Measurements from ENCODE around the gene FAM107B.
"Not testable (repeated sequence)": the region's sequence is repeated elsewhere in the genome, so short reads cannot be mapped to it uniquely, and the experiment has no call there.

The FAM107B gene

DNA sequence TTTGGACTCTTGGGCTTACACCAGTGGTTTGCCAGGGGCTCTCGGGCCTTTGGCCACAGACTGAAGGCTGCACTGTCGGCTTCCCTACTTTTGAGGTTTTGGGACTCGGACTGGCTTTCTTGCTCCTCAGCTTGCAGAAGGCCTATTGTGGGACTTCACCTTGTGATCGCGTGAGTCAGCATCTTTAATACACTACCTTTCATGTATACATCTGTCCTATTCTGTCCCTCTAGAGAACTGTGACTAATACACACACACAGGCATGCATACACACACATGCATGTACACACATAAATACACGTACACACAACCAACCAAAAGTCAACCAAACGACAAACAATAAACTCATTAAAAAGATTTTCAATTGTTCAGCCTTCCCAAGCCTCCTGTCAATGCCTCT lies 86.5 kb downstream of the FAM107B start:
- not testable (repeated sequence) for DNase-seq; H4K5ac ChIP-seq (ENCODE audit: low read length); H3K23ac ChIP-seq (ENCODE audit: low read length); H3K9ac ChIP-seq (ENCODE audit: low read length); H3K4me3 ChIP-seq (ENCODE audit: low read length); H3K27me3 ChIP-seq (ENCODE audit: insufficient read depth, low read length, poor library complexity); H3K79me2 ChIP-seq (ENCODE audit: control insufficient read depth, insufficient read depth, low read length); H3K56ac ChIP-seq (ENCODE audit: low read length); H3K4me2 ChIP-seq (ENCODE audit: low read length); H3K18ac ChIP-seq (ENCODE audit: low read length); H2BK15ac ChIP-seq (replicated peaks; ENCODE audit: low read depth); H3K36me3 ChIP-seq (ENCODE audit: control insufficient read depth, insufficient read depth, low read length); H4K8ac ChIP-seq (ENCODE audit: low read depth, low read length); H2BK5ac ChIP-seq (ENCODE audit: low read length); H2BK120ac ChIP-seq (ENCODE audit: low read depth, low read length); H3K27ac ChIP-seq (ENCODE audit: low read depth, low read length); H3K4ac ChIP-seq (ENCODE audit: low read depth, low read length); H3K4me1 ChIP-seq (ENCODE audit: control insufficient read depth, low read depth, low read length); H3K79me1 ChIP-seq (ENCODE audit: low read length); H2AK5ac ChIP-seq (ENCODE audit: low read length)
- WGBS (ENCODE audit: extremely low coverage, insufficient coverage, low lambda C conversion rate), result 100% methylated on average over 1 of the region's 7 CpGs

DNA sequence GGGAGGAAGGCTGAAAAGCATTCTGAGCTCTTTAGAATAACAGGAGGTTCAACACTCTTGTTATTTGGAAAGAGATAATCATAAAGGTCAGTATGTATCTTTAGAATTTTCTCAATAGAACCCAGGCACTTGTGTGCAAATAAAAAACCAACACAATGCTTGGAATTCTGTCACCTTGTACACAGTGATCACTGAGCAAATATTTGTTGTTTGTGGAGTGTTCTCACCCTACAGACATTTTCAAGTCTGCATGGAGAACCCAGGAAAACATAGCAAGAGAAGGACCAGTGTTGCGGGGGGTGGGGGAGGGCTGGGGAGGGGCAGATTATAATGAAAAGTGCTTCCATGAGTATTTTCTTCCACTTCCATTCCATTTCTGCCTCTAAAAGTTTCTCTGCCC lies 87.4 kb downstream of the FAM107B start:
- Histone ChIP-seq H2BK120ac (ENCODE audit: low read depth, low read length) (no peak overlapping the region), H3K56ac (ENCODE audit: low read length) (no peak overlapping the region), H3K4ac (ENCODE audit: low read depth, low read length) (no peak overlapping the region), H3K23ac (ENCODE audit: low read length) (no peak overlapping the region), H3K79me1 (ENCODE audit: low read length) (no peaks in the 10 kb centered on the region), H2BK15ac (replicated peaks; ENCODE audit: low read depth) (no peak overlapping the region), H3K4me1 (ENCODE audit: control insufficient read depth, low read depth, low read length) (no peaks in the 10 kb centered on the region), H3K79me2 (ENCODE audit: control insufficient read depth, insufficient read depth, low read length) (no peaks in the 10 kb centered on the region), H3K18ac (ENCODE audit: low read length) (no peak overlapping the region), H3K4me3 (ENCODE audit: low read length) (no peak overlapping the region), H3K36me3 (ENCODE audit: control insufficient read depth, insufficient read depth, low read length) (no peaks in the 10 kb centered on the region), H3K27me3 (ENCODE audit: insufficient read depth, low read length, poor library complexity) (no peaks in the 10 kb centered on the region), H3K9ac (ENCODE audit: low read length) (no peak overlapping the region), H2BK5ac (ENCODE audit: low read length) (no peak overlapping the region), H2AK5ac (ENCODE audit: low read length) (no peak overlapping the region), H4K8ac (ENCODE audit: low read depth, low read length) (no peak overlapping the region), H3K27ac (ENCODE audit: low read depth, low read length) (no peak overlapping the region), H3K4me2 (ENCODE audit: low read length) (no peak overlapping the region), H4K5ac (ENCODE audit: low read length) (no peak overlapping the region)
- DNase-seq, result no peak
- no CpG with 5 or more reads among the region's 1 CpG for WGBS (ENCODE audit: extremely low coverage, insufficient coverage, low lambda C conversion rate)

DNA sequence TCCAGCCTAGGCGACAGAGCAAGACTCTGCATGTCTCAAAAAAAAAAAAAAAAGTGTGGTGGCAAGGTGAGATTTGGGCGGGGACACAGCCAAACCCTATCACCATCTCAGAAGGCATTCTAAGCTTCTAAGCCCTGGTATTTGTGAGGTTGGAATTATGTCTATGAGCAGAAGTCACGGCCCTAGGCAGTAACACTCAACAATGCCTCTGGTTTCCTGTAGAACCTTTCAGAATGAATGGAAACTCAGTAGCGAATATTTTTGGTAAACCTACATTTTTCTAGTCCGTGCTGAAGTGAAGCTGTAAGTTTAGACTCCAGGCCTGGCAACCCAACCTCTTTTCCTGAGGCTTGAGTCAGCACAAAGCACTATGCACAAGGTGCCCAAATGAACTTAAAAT lies 88.3 kb downstream of the FAM107B start:
- Histone ChIP-seq H3K18ac (ENCODE audit: low read length) (no peak overlapping the region), H2BK15ac (replicated peaks; ENCODE audit: low read depth) (no peak overlapping the region), H3K27ac (ENCODE audit: low read depth, low read length) (no peak overlapping the region), H2AK5ac (ENCODE audit: low read length) (no peak overlapping the region), H3K4me1 (ENCODE audit: control insufficient read depth, low read depth, low read length) (no peaks in the 10 kb centered on the region), H3K36me3 (ENCODE audit: control insufficient read depth, insufficient read depth, low read length) (no peaks in the 10 kb centered on the region), H3K4ac (ENCODE audit: low read depth, low read length) (no peak overlapping the region), H3K4me2 (ENCODE audit: low read length) (no peak overlapping the region), H3K79me2 (ENCODE audit: control insufficient read depth, insufficient read depth, low read length) (no peaks in the 10 kb centered on the region), H2BK120ac (ENCODE audit: low read depth, low read length) (no peak overlapping the region), H3K23ac (ENCODE audit: low read length) (no peak overlapping the region), H3K4me3 (ENCODE audit: low read length) (no peak overlapping the region), H3K27me3 (ENCODE audit: insufficient read depth, low read length, poor library complexity) (no peaks in the 10 kb centered on the region), H3K9ac (ENCODE audit: low read length) (no peak overlapping the region), H3K79me1 (ENCODE audit: low read length) (no peaks in the 10 kb centered on the region), H3K56ac (ENCODE audit: low read length) (no peak overlapping the region), H2BK5ac (ENCODE audit: low read length) (no peak overlapping the region), H4K5ac (ENCODE audit: low read length) (no peak overlapping the region), H4K8ac (ENCODE audit: low read depth, low read length) (no peak overlapping the region)
- no CpG with 5 or more reads among the region's 5 CpGs for WGBS (ENCODE audit: extremely low coverage, insufficient coverage, low lambda C conversion rate)
- DNase-seq, result no peak

DNA sequence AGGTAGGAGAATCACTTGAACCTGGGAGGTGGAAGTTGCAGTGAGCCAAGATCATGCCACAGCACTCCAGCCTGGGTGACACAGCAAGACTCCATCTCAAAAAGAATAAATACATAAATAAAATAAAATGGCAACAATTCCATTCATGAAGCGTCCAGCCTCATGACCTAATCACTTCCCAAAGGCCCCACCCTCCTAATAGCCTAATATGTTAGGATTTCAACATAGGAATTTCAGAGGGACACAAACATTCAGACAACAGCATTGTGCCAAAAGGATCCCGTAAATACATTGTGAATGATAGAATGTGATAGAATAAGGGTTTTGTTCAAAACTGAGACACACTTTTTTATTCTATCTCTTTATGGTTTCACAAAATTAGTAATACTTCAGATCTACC lies 90.3 kb downstream of the FAM107B start:
- WGBS (ENCODE audit: extremely low coverage, insufficient coverage, low lambda C conversion rate), result no CpG with 5 or more reads among the region's 2 CpGs
- H2BK15ac ChIP-seq (replicated peaks; ENCODE audit: low read depth), result no peak overlapping the region

DNA sequence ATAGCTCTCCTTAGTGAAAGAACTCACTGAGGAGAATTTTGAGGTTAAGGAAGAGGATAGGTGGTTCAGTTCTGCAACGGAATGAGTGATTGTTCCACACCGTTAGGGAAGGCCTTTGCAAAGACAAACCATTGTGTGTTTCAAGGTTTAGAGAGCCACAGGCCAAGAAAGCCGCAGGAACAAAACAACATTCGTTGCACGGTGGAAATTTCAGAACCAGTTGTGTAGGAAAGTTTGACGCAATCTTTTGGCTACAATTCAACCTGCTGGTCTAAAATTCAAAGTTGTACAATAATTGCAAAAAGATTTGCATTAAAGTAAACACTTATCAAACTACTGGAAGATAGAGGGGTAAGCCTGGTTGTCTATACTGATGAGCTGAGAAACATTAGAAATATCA lies 91.4 kb downstream of the FAM107B start:
- Histone ChIP-seq H3K36me3 (ENCODE audit: control insufficient read depth, insufficient read depth, low read length) (no peaks in the 10 kb centered on the region), H3K56ac (ENCODE audit: low read length) (no peak overlapping the region), H3K23ac (ENCODE audit: low read length) (no peak overlapping the region), H2BK120ac (ENCODE audit: low read depth, low read length) (no peak overlapping the region), H3K4me3 (ENCODE audit: low read length) (no peak overlapping the region), H3K79me1 (ENCODE audit: low read length) (no peaks in the 10 kb centered on the region), H2AK5ac (ENCODE audit: low read length) (no peak overlapping the region), H3K79me2 (ENCODE audit: control insufficient read depth, insufficient read depth, low read length) (no peaks in the 10 kb centered on the region), H3K27me3 (ENCODE audit: insufficient read depth, low read length, poor library complexity) (no peaks in the 10 kb centered on the region), H3K27ac (ENCODE audit: low read depth, low read length) (no peak overlapping the region), H4K8ac (ENCODE audit: low read depth, low read length) (no peak overlapping the region), H3K18ac (ENCODE audit: low read length) (no peak overlapping the region), H3K4me2 (ENCODE audit: low read length) (no peak overlapping the region), H2BK5ac (ENCODE audit: low read length) (no peak overlapping the region), H4K5ac (ENCODE audit: low read length) (no peak overlapping the region), H3K4me1 (ENCODE audit: control insufficient read depth, low read depth, low read length) (no peaks in the 10 kb centered on the region), H3K9ac (ENCODE audit: low read length) (no peak overlapping the region), H2BK15ac (replicated peaks; ENCODE audit: low read depth) (no peak overlapping the region), H3K4ac (ENCODE audit: low read depth, low read length) (no peak overlapping the region)
- no peak for DNase-seq
- WGBS (ENCODE audit: extremely low coverage, insufficient coverage, low lambda C conversion rate), result no CpG with 5 or more reads among the region's 6 CpGs

More for the DNA sequence above, 90.3 kb downstream of the FAM107B start:
- no peak overlapping the region for H2BK120ac ChIP-seq (ENCODE audit: low read depth, low read length)
- H3K27me3 ChIP-seq (ENCODE audit: insufficient read depth, low read length, poor library complexity), result no peaks in the 10 kb centered on the region
- H3K79me2 ChIP-seq (ENCODE audit: control insufficient read depth, insufficient read depth, low read length), result no peaks in the 10 kb centered on the region
- H4K8ac ChIP-seq (ENCODE audit: low read depth, low read length), result no peak overlapping the region
- no peak overlapping the region for H3K4me2 ChIP-seq (ENCODE audit: low read length)
- no peak overlapping the region for H3K9ac ChIP-seq (ENCODE audit: low read length)
- no peak overlapping the region for H3K4me3 ChIP-seq (ENCODE audit: low read length)
- no peak for DNase-seq
- H3K79me1 ChIP-seq (ENCODE audit: low read length), result no peaks in the 10 kb centered on the region
- H2AK5ac ChIP-seq (ENCODE audit: low read length), result no peak overlapping the region
- no peak overlapping the region for H3K27ac ChIP-seq (ENCODE audit: low read depth, low read length)
- H3K23ac ChIP-seq (ENCODE audit: low read length), result no peak overlapping the region
- H3K36me3 ChIP-seq (ENCODE audit: control insufficient read depth, insufficient read depth, low read length), result no peaks in the 10 kb centered on the region
- no peak overlapping the region for H3K18ac ChIP-seq (ENCODE audit: low read length)
- H3K56ac ChIP-seq (ENCODE audit: low read length), result no peak overlapping the region
- H3K4me1 ChIP-seq (ENCODE audit: control insufficient read depth, low read depth, low read length), result no peaks in the 10 kb centered on the region
- no peak overlapping the region for H2BK5ac ChIP-seq (ENCODE audit: low read length)
- H3K4ac ChIP-seq (ENCODE audit: low read depth, low read length), result no peak overlapping the region
- H4K5ac ChIP-seq (ENCODE audit: low read length), result no peak overlapping the region

DNA sequence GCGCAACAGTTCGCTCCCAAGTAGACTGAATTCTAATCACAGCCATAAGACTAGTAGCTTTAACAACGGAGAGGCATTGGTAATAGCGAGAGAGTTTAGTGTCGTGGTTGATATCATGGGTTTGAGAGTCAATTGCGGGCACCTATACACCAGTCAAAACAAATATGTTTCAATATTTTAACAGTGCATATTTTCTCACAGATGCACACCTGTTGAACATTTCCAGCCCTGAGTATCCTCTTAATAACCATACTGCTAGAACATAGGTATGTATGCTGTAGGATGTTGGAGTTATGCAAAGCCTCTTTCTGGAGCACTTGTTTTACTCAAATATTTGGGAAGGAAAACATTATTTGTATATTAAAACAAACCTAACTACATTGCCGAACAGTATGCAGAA lies 92.9 kb downstream of the FAM107B start:
- Histone ChIP-seq H3K4me2 (ENCODE audit: low read length) (no peak overlapping the region), H3K4ac (ENCODE audit: low read depth, low read length) (no peak overlapping the region), H4K8ac (ENCODE audit: low read depth, low read length) (no peak overlapping the region), H3K27me3 (ENCODE audit: insufficient read depth, low read length, poor library complexity) (no peaks in the 10 kb centered on the region), H2BK5ac (ENCODE audit: low read length) (no peak overlapping the region), H3K9ac (ENCODE audit: low read length) (no peak overlapping the region), H2BK120ac (ENCODE audit: low read depth, low read length) (no peak overlapping the region), H2BK15ac (replicated peaks; ENCODE audit: low read depth) (no peak overlapping the region), H3K4me1 (ENCODE audit: control insufficient read depth, low read depth, low read length) (no peaks in the 10 kb centered on the region), H3K79me1 (ENCODE audit: low read length) (no peaks in the 10 kb centered on the region), H3K18ac (ENCODE audit: low read length) (no peak overlapping the region), H3K4me3 (ENCODE audit: low read length) (no peak overlapping the region), H4K5ac (ENCODE audit: low read length) (no peak overlapping the region), H3K56ac (ENCODE audit: low read length) (no peak overlapping the region), H3K27ac (ENCODE audit: low read depth, low read length) (no peak overlapping the region), H3K79me2 (ENCODE audit: control insufficient read depth, insufficient read depth, low read length) (no peaks in the 10 kb centered on the region), H3K23ac (ENCODE audit: low read length) (no peak overlapping the region), H3K36me3 (ENCODE audit: control insufficient read depth, insufficient read depth, low read length) (no peaks in the 10 kb centered on the region), H2AK5ac (ENCODE audit: low read length) (no peak overlapping the region)
- no peak for DNase-seq
- no CpG with 5 or more reads among the region's 7 CpGs for WGBS (ENCODE audit: extremely low coverage, insufficient coverage, low lambda C conversion rate)

All from mesendoderm (in vitro differentiated cells).